ENCODE measurements around the gene YIF1A.

The YIF1A gene

GRCh38 chr11:66288671-66289547 is at the start of gene YIF1A:
Gene YIF1A, minus strand, starts transcription at chr11:66289143. Its CDS starts 158 bp downstream, at chr11:66288985.
- DNase-seq (ENCODE audit: low read depth in 2 of 3, low spot score in 2 of 3) = peak; percentile 81 to 97 (median 91)

GRCh38 chr11:66337103-66337899 is 48.4 kb upstream of the YIF1A start:
- DNase-seq (ENCODE audit: low read depth in 2 of 3, low spot score in 2 of 3) = no peak

GRCh38 chr11:66336234-66337102 is 47.5 kb upstream of the YIF1A start, which contains the start of gene RIN1:
Gene RIN1, minus strand, starts transcription at chr11:66336434. Its CDS starts 32 bp downstream, at chr11:66336402.
- peak; percentile 51 to 66 (median 60) for DNase-seq (ENCODE audit: low read depth in 2 of 3, low spot score in 2 of 3)

- DNase-seq (ENCODE audit: low read depth in 2 of 3, low spot score in 2 of 3) = no peak
Measured at GRCh38 chr11:66335531-66336233, 46.7 kb upstream of the YIF1A start.

GRCh38 chr11:66334605-66335442 is 45.9 kb upstream of the YIF1A start:
- no peak for DNase-seq (ENCODE audit: low read depth in 2 of 3, low spot score in 2 of 3)

GRCh38 chr11:66333896-66334604 is 45.1 kb upstream of the YIF1A start:
- DNase-seq (ENCODE audit: low read depth in 2 of 3, low spot score in 2 of 3) = no peak

GRCh38 chr11:66333220-66333877 is 44.4 kb upstream of the YIF1A start:
- DNase-seq (ENCODE audit: low read depth in 2 of 3, low spot score in 2 of 3) = no peak

GRCh38 chr11:66332371-66333219 is 43.7 kb upstream of the YIF1A start:
- no peak for DNase-seq (ENCODE audit: low read depth in 2 of 3, low spot score in 2 of 3)

GRCh38 chr11:66331542-66332370 is 42.8 kb upstream of the YIF1A start:
- no peak for DNase-seq (ENCODE audit: low read depth in 2 of 3, low spot score in 2 of 3)

GRCh38 chr11:66330931-66331330 is 42.0 kb upstream of the YIF1A start:
- no peak for DNase-seq (ENCODE audit: low read depth in 2 of 3, low spot score in 2 of 3)

GRCh38 chr11:66329165-66329673 is 40.3 kb upstream of the YIF1A start:
- no peak for DNase-seq (ENCODE audit: low read depth in 2 of 3, low spot score in 2 of 3)

- DNase-seq (ENCODE audit: low read depth in 2 of 3, low spot score in 2 of 3) = peak; percentile 65 to 72 (median 69)
Measured at GRCh38 chr11:66328302-66329144, 39.6 kb upstream of the YIF1A start.

GRCh38 chr11:66328031-66328301 is 39.0 kb upstream of the YIF1A start:
- DNase-seq (ENCODE audit: low read depth in 2 of 3, low spot score in 2 of 3) = no peak

GRCh38 chr11:66327171-66328030 is 38.5 kb upstream of the YIF1A start:
- no peak for DNase-seq (ENCODE audit: low read depth in 2 of 3, low spot score in 2 of 3)

All from activated CD8-positive, alpha-beta memory T cell treated with anti-CD3 and anti-CD28 coated beads for 48 hours (primary cell).